Measurements from ENCODE around the gene TNFAIP2.

TNFAIP2 gene

DNA sequence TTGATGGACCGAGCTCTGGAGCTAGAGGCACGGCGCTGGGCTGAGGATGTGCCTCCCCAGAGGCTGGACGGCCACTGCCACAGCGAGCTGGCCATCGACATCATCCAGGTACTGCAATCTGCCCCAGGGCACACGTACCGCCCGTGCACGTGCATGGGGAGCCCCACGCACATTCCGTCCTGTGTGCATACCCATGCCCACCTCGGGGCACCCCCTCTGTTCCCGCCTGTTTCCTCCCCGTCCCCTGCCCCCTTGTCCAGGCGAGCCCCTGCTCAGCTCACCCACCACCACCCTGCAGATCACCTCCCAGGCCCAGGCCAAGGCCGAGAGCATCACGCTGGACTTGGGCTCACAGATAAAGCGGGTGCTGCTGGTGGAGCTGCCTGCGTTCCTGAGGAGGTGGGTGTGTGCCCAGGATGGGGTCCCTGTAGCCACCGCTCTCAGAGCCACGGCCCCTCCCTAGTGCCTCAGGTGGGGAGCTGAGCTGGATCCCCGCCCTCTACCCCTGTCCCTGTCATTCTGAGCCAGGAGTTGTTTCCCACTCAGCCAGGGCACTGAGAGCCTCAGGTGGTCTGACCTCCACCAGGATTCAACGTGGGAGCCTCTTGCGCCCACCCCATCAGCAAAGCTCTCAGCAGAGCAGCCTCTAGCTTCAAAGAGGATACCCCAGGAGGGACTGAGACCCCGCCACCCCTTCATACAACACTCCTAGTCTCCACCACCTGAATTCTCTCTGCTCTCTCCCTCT is 6.9 kb downstream of the TNFAIP2 start:
- Histone ChIP-seq H3K27me3 (ENCODE audit: insufficient read depth, low read length, poor library complexity, severe bottlenecking) (no peaks in the 10 kb centered on the region), H3K36me3 (ENCODE audit: insufficient read depth, low read length) (no peaks in the 10 kb centered on the region), H3K79me2 (ENCODE audit: insufficient read depth, low read length) (no peaks in the 10 kb centered on the region), H3F3A (ENCODE audit: low read depth) (no peaks in the 10 kb centered on the region), H4K20me1 (ENCODE audit: insufficient read depth, low read length, poor library complexity, severe bottlenecking) (no peaks in the 10 kb centered on the region), H3K9me3 (ENCODE audit: insufficient read depth, low read depth, low read length) (no peaks in the 10 kb centered on the region), H3K4me2 (ENCODE audit: low read depth, low read length, poor library complexity, severe bottlenecking) (no peak overlapping the region), H3K9me2 (replicated peaks; ENCODE audit: low read depth, low read length) (no peaks in the 10 kb centered on the region), H3K4me3 (ENCODE audit: low read length, poor library complexity, severe bottlenecking) (no peak overlapping the region), H3K9ac (ENCODE audit: low read depth, low read length, poor library complexity, severe bottlenecking) (no peak overlapping the region), H2AFZ (ENCODE audit: low read length) (no peak overlapping the region), H3K4me1 (ENCODE audit: insufficient read depth, low read length, poor library complexity, severe bottlenecking) (no peaks in the 10 kb centered on the region)
- TF ChIP-seq EZH2phosphoT487 (IDR thresholded peaks at IDR 0.05; ENCODE audit: borderline replicate concordance) = no peak
- TF ChIP-seq, protein P1, sequence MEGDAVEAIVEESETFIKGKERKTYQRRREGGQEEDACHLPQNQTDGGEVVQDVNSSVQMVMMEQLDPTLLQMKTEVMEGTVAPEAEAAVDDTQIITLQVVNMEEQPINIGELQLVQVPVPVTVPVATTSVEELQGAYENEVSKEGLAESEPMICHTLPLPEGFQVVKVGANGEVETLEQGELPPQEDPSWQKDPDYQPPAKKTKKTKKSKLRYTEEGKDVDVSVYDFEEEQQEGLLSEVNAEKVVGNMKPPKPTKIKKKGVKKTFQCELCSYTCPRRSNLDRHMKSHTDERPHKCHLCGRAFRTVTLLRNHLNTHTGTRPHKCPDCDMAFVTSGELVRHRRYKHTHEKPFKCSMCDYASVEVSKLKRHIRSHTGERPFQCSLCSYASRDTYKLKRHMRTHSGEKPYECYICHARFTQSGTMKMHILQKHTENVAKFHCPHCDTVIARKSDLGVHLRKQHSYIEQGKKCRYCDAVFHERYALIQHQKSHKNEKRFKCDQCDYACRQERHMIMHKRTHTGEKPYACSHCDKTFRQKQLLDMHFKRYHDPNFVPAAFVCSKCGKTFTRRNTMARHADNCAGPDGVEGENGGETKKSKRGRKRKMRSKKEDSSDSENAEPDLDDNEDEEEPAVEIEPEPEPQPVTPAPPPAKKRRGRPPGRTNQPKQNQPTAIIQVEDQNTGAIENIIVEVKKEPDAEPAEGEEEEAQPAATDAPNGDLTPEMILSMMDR (conservative IDR thresholded peaks at IDR 0.05; ENCODE audit: low read length) = no peak

DNA sequence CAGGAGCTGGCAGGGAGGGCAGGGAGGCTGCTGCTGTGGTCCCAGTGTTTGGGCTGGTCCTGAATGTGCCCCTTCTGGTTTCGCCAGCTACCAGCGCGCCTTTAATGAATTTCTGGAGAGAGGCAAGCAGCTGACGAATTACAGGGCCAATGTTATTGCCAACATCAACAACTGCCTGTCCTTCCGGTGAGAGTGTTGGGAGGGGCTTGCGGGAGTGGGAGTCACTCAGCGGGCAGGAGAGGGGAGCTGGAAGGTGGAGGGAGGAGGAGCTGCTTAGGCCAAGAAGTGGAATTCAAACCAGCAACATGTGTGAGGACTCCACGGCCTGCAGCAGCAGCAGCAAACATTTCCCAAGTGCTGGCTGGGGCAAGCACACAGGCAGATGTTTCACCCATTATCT is 7.7 kb downstream of the TNFAIP2 start:
- TF ChIP-seq, protein P1 (conservative IDR thresholded peaks at IDR 0.05; ENCODE audit: low read length) = no peak
- TF ChIP-seq EZH2phosphoT487 (IDR thresholded peaks at IDR 0.05; ENCODE audit: borderline replicate concordance) = no peak
- H3F3A ChIP-seq (ENCODE audit: low read depth) = no peaks in the 10 kb centered on the region
- H3K4me1 ChIP-seq (ENCODE audit: insufficient read depth, low read length, poor library complexity, severe bottlenecking) = no peaks in the 10 kb centered on the region
- H3K36me3 ChIP-seq (ENCODE audit: insufficient read depth, low read length) = no peaks in the 10 kb centered on the region
- H3K4me3 ChIP-seq (ENCODE audit: low read length, poor library complexity, severe bottlenecking) = no peak overlapping the region
- no peak overlapping the region for H3K9ac ChIP-seq (ENCODE audit: low read depth, low read length, poor library complexity, severe bottlenecking)
- no peak overlapping the region for H3K4me2 ChIP-seq (ENCODE audit: low read depth, low read length, poor library complexity, severe bottlenecking)
- H3K79me2 ChIP-seq (ENCODE audit: insufficient read depth, low read length) = no peaks in the 10 kb centered on the region
- no peaks in the 10 kb centered on the region for H3K9me2 ChIP-seq (replicated peaks; ENCODE audit: low read depth, low read length)
- H3K9me3 ChIP-seq (ENCODE audit: insufficient read depth, low read depth, low read length) = no peaks in the 10 kb centered on the region
- no peaks in the 10 kb centered on the region for H3K27me3 ChIP-seq (ENCODE audit: insufficient read depth, low read length, poor library complexity, severe bottlenecking)
- H4K20me1 ChIP-seq (ENCODE audit: insufficient read depth, low read length, poor library complexity, severe bottlenecking) = no peaks in the 10 kb centered on the region
- H2AFZ ChIP-seq (ENCODE audit: low read length) = no peak overlapping the region

DNA sequence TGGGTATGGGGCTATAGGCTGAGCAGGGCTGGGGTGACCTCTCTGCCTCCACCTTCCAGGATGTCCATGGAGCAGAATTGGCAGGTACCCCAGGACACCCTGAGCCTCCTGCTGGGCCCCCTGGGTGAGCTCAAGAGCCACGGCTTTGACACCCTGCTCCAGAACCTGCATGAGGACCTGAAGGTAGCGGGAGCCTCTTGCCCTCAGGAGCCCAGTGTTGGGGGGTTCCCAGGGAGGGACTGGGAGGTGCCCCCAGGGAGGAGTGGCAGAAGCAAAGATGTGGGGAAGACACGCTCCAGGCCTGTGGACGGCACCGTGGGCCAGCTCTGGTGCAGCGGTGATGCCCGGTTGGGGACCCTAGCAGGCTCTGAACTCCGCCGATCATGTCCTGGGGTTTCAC is 8.3 kb downstream of the TNFAIP2 start:
- Histone ChIP-seq H3K27me3 (ENCODE audit: insufficient read depth, low read length, poor library complexity, severe bottlenecking) (no peaks in the 10 kb centered on the region), H3F3A (ENCODE audit: low read depth) (no peaks in the 10 kb centered on the region), H3K4me1 (ENCODE audit: insufficient read depth, low read length, poor library complexity, severe bottlenecking) (no peaks in the 10 kb centered on the region), H2AFZ (ENCODE audit: low read length) (no peak overlapping the region), H3K4me2 (ENCODE audit: low read depth, low read length, poor library complexity, severe bottlenecking) (no peak overlapping the region), H3K79me2 (ENCODE audit: insufficient read depth, low read length) (no peaks in the 10 kb centered on the region), H3K9ac (ENCODE audit: low read depth, low read length, poor library complexity, severe bottlenecking) (no peak overlapping the region), H3K9me2 (replicated peaks; ENCODE audit: low read depth, low read length) (no peaks in the 10 kb centered on the region), H3K36me3 (ENCODE audit: insufficient read depth, low read length) (no peaks in the 10 kb centered on the region), H3K9me3 (ENCODE audit: insufficient read depth, low read depth, low read length) (no peaks in the 10 kb centered on the region), H4K20me1 (ENCODE audit: insufficient read depth, low read length, poor library complexity, severe bottlenecking) (no peaks in the 10 kb centered on the region), H3K4me3 (ENCODE audit: low read length, poor library complexity, severe bottlenecking) (no peak overlapping the region)
- TF ChIP-seq EZH2phosphoT487 (IDR thresholded peaks at IDR 0.05; ENCODE audit: borderline replicate concordance) = no peak
- TF ChIP-seq, protein P1 (conservative IDR thresholded peaks at IDR 0.05; ENCODE audit: low read length) = no peak

Measured in Loucy (cell line).